Lung (tissue), 12 donors: ENCODE data around the gene TNIP2. TPM values are rescaled to one million over a fixed set of nuclear protein-coding genes. Genes with fewer than 3 reads are reported as not detected.
A peak's percentile ranks its signal among the peaks of the same experiment; 100 is the strongest.

Experiments used
- ATAC-seq: fragments of 200-7000 bp; cut with Tn5 transposase; one replicate; pipeline ENCODE4 v1.9.1; 2020; ENCODE audit warnings: moderate number of reproducible peaks; ENCODE audit not compliant: insufficient read depth, low FRiP score
- DNase-seq, 3 donors: peaks; one replicate each; pipeline ENCODE4 v3.0.0-alpha.2; 2013 to 2017
- H3K27ac ChIP-seq, 2 donors: one replicate each; pipeline ENCODE4 v1.5.1; 2013; ENCODE audit warnings: mild to moderate bottlenecking in 2 of 2, moderate library complexity in 2 of 2, control low read depth in 1 of 2, inconsistent platforms in 1 of 2, low read depth in 1 of 2, low read length in 1 of 2
- H3K27me3 ChIP-seq, 3 donors: one replicate each; pipeline ENCODE4 v1.5.1; 2013; ENCODE audit warnings: low read length in 2 of 3; ENCODE audit not compliant: control insufficient read depth in 3 of 3, insufficient read depth in 3 of 3
- H3K36me3 ChIP-seq, 4 donors: one replicate each; pipeline ENCODE4 v1.5.1; 2013; ENCODE audit warnings: low read length in 4 of 4, mild to moderate bottlenecking in 1 of 4, moderate library complexity in 1 of 4; ENCODE audit not compliant: control insufficient read depth in 4 of 4, insufficient read depth in 4 of 4
- H3K4me1 ChIP-seq, 5 donors: one replicate each; pipeline ENCODE4 v1.5.1; 2013; ENCODE audit warnings: low read length in 5 of 5, mild to moderate bottlenecking in 2 of 5, moderate library complexity in 1 of 5; ENCODE audit not compliant: control insufficient read depth in 5 of 5, insufficient read depth in 5 of 5
- H3K4me3 ChIP-seq: one replicate; pipeline ENCODE4 v1.5.1; 2013; ENCODE audit warnings: mild to moderate bottlenecking, control low read depth, moderate library complexity
- H3K9ac ChIP-seq, 2 donors: one replicate each; pipeline ENCODE4 v1.5.1; 2013; ENCODE audit warnings: low read length in 2 of 2, control low read depth in 1 of 2; ENCODE audit not compliant: insufficient read depth in 1 of 2
- H3K9me3 ChIP-seq, 4 donors: one replicate each; pipeline ENCODE4 v1.5.1; 2013; ENCODE audit warnings: low read length in 3 of 4, mild to moderate bottlenecking in 1 of 4, moderate library complexity in 1 of 4; ENCODE audit not compliant: control insufficient read depth in 4 of 4, insufficient read depth in 3 of 4
- WGBS, 2 donors: extraction: QIAGEN DNeasy Blood & Tissue Kit; methylation state at CpG; one replicate each; pipeline ENCODE4 v1.1.7; 2013; 5-methylcytosine and 5-hydroxymethylcytosine counted together
- polyA plus RNA-seq, 2 donors: library from polyadenylated mRNA; stranded (reverse); fragments of 200-250 nt; gene quantifications; one replicate each; pipeline ENCODE4 v1.2.1, GENCODE V29; 2013
- total RNA-seq, 2 donors: library from RNA; depleted of rRNA in 1 of 2; stranded (reverse); fragments of >200 nt in 1 of 2; gene quantifications; one replicate each; pipeline ENCODE4 v1.2.1, GENCODE V29; 2014 to 2021
- TF ChIP-seq, protein P1 (sequence below): IDR thresholded peaks from 2 replicates; pipeline ENCODE4 v1.5.1; 2012; ENCODE audit warnings: mild to moderate bottlenecking; ENCODE audit errors: control extremely low read depth, extremely low read depth
- donor health status: control.
- donor health status: control.
- donor health status: Bipolar disorder and iron deficiency.
- donor health status: healthy.
- donor health status: DM: yes; HTN: yes; CAD: no.

TNIP2 gene
- total and polyA plus RNA-seq, 4 donors, result 30.6 to 82.8 (median 43.8) TPM

DNA sequence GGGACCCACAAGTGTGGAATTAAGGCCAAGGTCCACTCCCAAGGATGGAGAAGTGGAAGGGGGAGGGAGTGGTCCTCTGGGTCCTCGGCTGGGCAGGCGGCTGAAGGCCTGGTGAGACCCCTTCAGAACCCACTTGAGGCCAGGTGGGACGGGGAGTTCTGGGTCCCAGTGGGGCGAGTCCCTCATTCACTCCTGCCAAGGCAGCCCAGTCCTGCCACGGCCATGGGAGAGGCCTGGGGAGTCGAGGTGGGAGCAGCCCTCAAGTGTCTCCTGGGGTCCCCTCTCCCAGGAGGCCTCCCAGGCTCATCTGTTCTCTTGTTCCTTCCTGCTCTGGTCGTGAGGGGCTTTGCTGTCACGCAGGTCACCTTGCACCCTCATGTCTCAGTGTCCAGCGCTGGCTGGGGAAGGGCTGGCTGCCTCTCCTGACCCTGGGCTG lies 30.7 kb upstream of the TNIP2 start:
- peak overlapping the region in 1 of 2 donors; percentile 26 for H3K27ac ChIP-seq
- TF ChIP-seq, protein P1, sequence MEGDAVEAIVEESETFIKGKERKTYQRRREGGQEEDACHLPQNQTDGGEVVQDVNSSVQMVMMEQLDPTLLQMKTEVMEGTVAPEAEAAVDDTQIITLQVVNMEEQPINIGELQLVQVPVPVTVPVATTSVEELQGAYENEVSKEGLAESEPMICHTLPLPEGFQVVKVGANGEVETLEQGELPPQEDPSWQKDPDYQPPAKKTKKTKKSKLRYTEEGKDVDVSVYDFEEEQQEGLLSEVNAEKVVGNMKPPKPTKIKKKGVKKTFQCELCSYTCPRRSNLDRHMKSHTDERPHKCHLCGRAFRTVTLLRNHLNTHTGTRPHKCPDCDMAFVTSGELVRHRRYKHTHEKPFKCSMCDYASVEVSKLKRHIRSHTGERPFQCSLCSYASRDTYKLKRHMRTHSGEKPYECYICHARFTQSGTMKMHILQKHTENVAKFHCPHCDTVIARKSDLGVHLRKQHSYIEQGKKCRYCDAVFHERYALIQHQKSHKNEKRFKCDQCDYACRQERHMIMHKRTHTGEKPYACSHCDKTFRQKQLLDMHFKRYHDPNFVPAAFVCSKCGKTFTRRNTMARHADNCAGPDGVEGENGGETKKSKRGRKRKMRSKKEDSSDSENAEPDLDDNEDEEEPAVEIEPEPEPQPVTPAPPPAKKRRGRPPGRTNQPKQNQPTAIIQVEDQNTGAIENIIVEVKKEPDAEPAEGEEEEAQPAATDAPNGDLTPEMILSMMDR, result no peak
- no peak overlapping the region for H3K9ac ChIP-seq
- 62 to 81% methylated on average over 9 of the region's 9 CpGs for WGBS, 2 donors
- H3K9me3 ChIP-seq, result no peaks in the 10 kb centered on the region
- no peak for DNase-seq
- peaks cover 0 to 11% (median 0%) of the 10 kb centered on the region in 5 donors for H3K4me1 ChIP-seq
- no peaks in the 10 kb centered on the region for H3K36me3 ChIP-seq
- ATAC-seq, result no peak
- no peak overlapping the region for H3K4me3 ChIP-seq
- H3K27me3 ChIP-seq, result no peaks in the 10 kb centered on the region

DNA sequence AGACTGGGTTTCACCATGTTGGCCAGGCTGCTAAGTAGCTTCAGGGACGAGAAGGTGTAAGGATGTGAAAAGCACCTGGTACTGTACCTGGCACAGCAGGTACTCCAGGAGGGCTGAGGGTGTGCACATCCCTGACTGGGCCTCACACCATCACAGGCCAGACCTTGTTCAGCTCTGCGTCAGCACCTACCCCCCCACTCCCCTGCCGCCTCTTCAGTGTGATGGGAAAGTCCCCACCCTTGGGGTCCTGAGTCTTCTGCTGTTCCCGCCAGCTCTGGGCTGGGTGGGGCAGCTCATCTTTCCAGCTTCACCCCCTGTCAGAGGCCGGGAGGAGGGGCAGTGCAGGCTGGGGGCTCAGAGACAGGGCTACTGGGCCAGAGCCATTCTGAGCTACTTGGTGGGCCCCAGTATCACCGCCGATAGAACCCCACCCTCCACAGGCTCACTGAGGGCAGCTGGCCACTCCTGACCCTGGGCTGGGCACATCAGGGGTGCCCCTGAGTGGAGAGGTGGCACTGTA lies 30.1 kb upstream of the TNIP2 start:
- H3K4me1 ChIP-seq, result peaks cover 0 to 10% (median 0%) of the 10 kb centered on the region in 5 donors
- no peaks in the 10 kb centered on the region for H3K9me3 ChIP-seq
- no peak overlapping the region for H3K4me3 ChIP-seq
- H3K27me3 ChIP-seq, result no peaks in the 10 kb centered on the region
- H3K36me3 ChIP-seq, result no peaks in the 10 kb centered on the region
- ATAC-seq (no peak), DNase-seq (no peak)
- no peak overlapping the region for H3K9ac ChIP-seq
- 92 to 93% methylated on average over 7 of the region's 7 CpGs for WGBS, 2 donors
- TF ChIP-seq, protein P1, result no peak
- H3K27ac ChIP-seq, result no peak overlapping the region

DNA sequence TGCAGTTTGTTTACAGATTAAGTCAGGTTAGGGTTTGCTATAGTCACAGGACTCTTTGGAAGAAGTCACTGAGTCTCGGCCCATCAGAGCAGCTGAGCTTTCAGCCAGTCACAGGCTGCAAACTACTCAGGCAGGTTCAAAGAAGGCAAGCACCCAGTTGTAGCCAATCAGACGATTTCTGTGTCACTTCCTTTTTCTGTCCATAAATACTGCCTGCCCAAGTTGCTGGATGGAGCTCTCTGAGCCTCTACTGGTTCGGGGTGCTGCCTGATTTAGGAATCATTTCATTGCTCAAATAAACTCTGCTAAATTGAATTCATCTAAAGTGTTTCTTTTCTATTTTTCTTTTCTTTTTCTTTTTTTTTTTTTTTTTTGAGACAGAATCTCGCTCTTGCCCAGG lies 29.5 kb upstream of the TNIP2 start:
- Histone ChIP-seq H3K4me3 (no peak overlapping the region), H3K27ac (no peak overlapping the region), H3K9me3 (no peaks in the 10 kb centered on the region), H3K27me3 (no peaks in the 10 kb centered on the region), H3K9ac (no peak overlapping the region), H3K36me3 (no peaks in the 10 kb centered on the region), H3K4me1 (peaks cover 0 to 10% (median 0%) of the 10 kb centered on the region in 5 donors)
- DNase-seq (no peak), ATAC-seq (no peak)
- WGBS, 2 donors, result 47 to 56% methylated on average over 4 of the region's 4 CpGs
- TF ChIP-seq, protein P1, result no peak

DNA sequence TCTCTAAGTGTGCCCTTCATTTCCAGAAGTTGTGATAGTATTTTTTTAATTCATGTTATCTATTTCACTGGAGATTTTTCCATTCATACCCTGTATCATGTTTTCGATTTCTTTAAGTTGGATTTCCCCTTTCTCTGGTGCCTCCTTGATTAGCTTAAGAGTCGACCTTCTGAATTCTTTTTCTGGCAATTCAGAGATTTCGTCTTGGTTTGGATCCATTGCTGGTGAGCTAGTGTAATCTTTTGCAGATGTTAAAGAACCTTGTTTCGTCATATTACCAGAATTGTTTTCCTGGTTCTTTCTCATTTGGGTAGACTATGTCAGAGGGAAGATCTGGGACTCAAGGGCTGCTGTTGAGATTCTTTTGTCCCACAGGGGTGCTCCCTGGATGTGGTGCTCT lies 27.7 kb upstream of the TNIP2 start:
- ATAC-seq, result no peak

More for the DNA sequence above, 27.7 kb upstream of the TNIP2 start:
- no peak for DNase-seq
- Histone ChIP-seq H3K9me3 (no peaks in the 10 kb centered on the region), H3K4me1 (peaks cover 0 to 10% (median 0%) of the 10 kb centered on the region in 5 donors), H3K9ac (no peak overlapping the region), H3K36me3 (no peaks in the 10 kb centered on the region), H3K27ac (no peak overlapping the region), H3K27me3 (no peaks in the 10 kb centered on the region), H3K4me3 (no peak overlapping the region)
- 90 to 98% methylated on average over 4 of the region's 4 CpGs for WGBS, 2 donors
- TF ChIP-seq, protein P1, result no peak
